ENCODE data around the gene ITGB5.

GRCh38 chr3:124779751-124780191, 107.4 kb downstream of the ITGB5 start:
- no peak for TF ChIP-seq SPI1 (IDR thresholded peaks at IDR 0.05; ENCODE audit: low read depth, low read length)
- no peak for TF ChIP-seq POLR2A (IDR thresholded peaks at IDR 0.05; ENCODE audit: low read depth, low read length)
- no peak for TF ChIP-seq POLR2AphosphoS5 (IDR thresholded peaks at IDR 0.05; ENCODE audit: low read depth, low read length)
- no peak for TF ChIP-seq TAF1 (IDR thresholded peaks at IDR 0.05; ENCODE audit: low read depth, low read length)
